Measurements from ENCODE around the gene ERI2.

DNA sequence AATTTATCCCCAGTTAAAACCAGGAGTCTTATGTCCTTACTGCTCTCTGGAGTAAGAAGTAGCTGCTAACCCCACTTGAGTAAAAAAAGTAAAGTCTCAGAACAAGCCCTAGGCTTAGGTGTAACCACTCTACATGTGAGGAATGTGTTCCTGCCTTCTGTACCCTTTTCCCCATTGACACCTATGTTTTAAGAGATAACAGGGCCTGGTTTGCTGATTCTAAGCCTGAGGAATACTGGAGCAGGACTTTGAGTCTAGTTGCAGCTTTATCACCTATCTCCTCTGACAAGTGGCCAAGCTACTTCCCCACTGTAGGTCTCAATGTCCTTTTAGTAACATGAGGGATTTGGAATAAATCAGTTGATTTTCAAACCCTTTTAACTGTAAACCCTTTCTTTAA, 40.3 kb upstream of the ERI2 start:
- TF ChIP-seq, protein P1, sequence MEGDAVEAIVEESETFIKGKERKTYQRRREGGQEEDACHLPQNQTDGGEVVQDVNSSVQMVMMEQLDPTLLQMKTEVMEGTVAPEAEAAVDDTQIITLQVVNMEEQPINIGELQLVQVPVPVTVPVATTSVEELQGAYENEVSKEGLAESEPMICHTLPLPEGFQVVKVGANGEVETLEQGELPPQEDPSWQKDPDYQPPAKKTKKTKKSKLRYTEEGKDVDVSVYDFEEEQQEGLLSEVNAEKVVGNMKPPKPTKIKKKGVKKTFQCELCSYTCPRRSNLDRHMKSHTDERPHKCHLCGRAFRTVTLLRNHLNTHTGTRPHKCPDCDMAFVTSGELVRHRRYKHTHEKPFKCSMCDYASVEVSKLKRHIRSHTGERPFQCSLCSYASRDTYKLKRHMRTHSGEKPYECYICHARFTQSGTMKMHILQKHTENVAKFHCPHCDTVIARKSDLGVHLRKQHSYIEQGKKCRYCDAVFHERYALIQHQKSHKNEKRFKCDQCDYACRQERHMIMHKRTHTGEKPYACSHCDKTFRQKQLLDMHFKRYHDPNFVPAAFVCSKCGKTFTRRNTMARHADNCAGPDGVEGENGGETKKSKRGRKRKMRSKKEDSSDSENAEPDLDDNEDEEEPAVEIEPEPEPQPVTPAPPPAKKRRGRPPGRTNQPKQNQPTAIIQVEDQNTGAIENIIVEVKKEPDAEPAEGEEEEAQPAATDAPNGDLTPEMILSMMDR (IDR thresholded peaks at IDR 0.05), result no peak
- no peak for TF ChIP-seq POLR2A (IDR thresholded peaks at IDR 0.05)
